ENCODE measurements around the gene FAM120C. TPM values are rescaled to one million over a fixed set of nuclear protein-coding genes. Genes with fewer than 3 reads are reported as not detected.

FAM120C gene
- total RNA-seq, 1 donor = 8.0 TPM

DNA sequence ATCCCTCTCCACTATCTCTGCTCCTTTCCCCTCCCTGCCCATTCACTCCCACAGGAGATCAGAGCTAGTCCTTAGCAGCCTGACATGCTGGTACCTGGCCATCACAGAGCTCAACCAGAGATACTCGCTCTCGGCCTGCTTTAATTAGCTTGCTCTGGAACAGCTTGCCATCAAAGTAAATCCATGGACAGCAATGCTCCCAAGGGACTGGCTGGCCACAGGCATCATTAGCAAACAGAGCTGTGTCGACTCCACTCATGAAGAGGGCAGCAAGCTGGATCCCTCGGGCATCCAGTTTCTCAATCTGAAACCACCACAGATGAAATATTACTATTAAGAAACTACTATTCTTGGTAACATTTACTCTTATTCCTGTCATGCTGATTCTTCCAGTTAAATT, 95.4 kb downstream of the FAM120C start:
- Histone ChIP-seq H3K79me2 (ENCODE audit: insufficient read depth, low read length) (no peaks in the 10 kb centered on the region), H3K4me1 (ENCODE audit: insufficient read depth, low read length) (no peaks in the 10 kb centered on the region), H3K9me3 (ENCODE audit: low read depth, low read length) (no peaks in the 10 kb centered on the region), H4K20me1 (ENCODE audit: insufficient read depth, low read length) (no peaks in the 10 kb centered on the region), H3K27me3 (ENCODE audit: insufficient read depth, low read length) (no peaks in the 10 kb centered on the region), H2AFZ (ENCODE audit: low read length) (no peak overlapping the region), H3K27ac (ENCODE audit: low read depth, low read length) (no peak overlapping the region), H3K4me2 (ENCODE audit: insufficient read depth, low read length) (no peak overlapping the region), H3K36me3 (ENCODE audit: insufficient read depth, low read length) (no peaks in the 10 kb centered on the region), H3K4me3 (ENCODE audit: insufficient read depth, low read length) (no peak overlapping the region)
- DNase-seq (ENCODE audit: insufficient read length, low spot score, missing footprints) = no peak
- TF ChIP-seq CTCF (IDR thresholded peaks at IDR 0.05; ENCODE audit: extremely low read depth, low read depth, low read length) = no peak

GRCh38 chrX:54085666-54086065, 97.4 kb downstream of the FAM120C start:
- DNase-seq (ENCODE audit: insufficient read length, low spot score, missing footprints) = no peak
- Histone ChIP-seq H3K4me2 (ENCODE audit: insufficient read depth, low read length) (no peak overlapping the region), H3K4me1 (ENCODE audit: insufficient read depth, low read length) (no peaks in the 10 kb centered on the region), H3K79me2 (ENCODE audit: insufficient read depth, low read length) (no peaks in the 10 kb centered on the region), H3K27ac (ENCODE audit: low read depth, low read length) (no peak overlapping the region), H3K36me3 (ENCODE audit: insufficient read depth, low read length) (no peaks in the 10 kb centered on the region), H4K20me1 (ENCODE audit: insufficient read depth, low read length) (no peaks in the 10 kb centered on the region), H3K9me3 (ENCODE audit: low read depth, low read length) (no peaks in the 10 kb centered on the region), H3K27me3 (ENCODE audit: insufficient read depth, low read length) (no peaks in the 10 kb centered on the region), H3K4me3 (ENCODE audit: insufficient read depth, low read length) (no peak overlapping the region), H2AFZ (ENCODE audit: low read length) (no peak overlapping the region)
- TF ChIP-seq CTCF (IDR thresholded peaks at IDR 0.05; ENCODE audit: extremely low read depth, low read depth, low read length) = no peak

DNA sequence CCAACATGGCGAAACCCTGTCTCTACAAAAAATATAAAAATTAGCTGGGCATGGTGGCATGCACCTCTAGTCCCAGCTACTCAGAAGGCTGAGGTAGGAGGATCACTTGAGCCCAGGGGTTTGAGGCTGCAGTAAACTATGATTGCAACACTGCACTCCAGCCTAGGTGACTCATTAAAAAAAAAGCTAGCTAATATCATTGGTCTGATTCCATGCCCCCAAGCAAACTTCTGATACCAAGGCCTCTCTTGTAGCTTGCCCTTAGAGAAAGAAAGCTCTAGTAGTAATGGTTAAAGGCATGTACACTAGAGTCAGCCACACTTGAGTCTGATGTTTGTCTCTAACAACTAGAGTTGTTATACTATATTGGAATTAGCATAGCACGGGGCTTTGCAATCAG, 106.2 kb downstream of the FAM120C start:
- Histone ChIP-seq H3K27me3 (ENCODE audit: insufficient read depth, low read length) (no peaks in the 10 kb centered on the region), H3K27ac (ENCODE audit: low read depth, low read length) (no peak overlapping the region), H2AFZ (ENCODE audit: low read length) (no peak overlapping the region), H3K4me1 (ENCODE audit: insufficient read depth, low read length) (no peaks in the 10 kb centered on the region), H3K4me2 (ENCODE audit: insufficient read depth, low read length) (no peak overlapping the region), H4K20me1 (ENCODE audit: insufficient read depth, low read length) (no peaks in the 10 kb centered on the region), H3K9me3 (ENCODE audit: low read depth, low read length) (no peaks in the 10 kb centered on the region), H3K79me2 (ENCODE audit: insufficient read depth, low read length) (no peaks in the 10 kb centered on the region), H3K4me3 (ENCODE audit: insufficient read depth, low read length) (no peak overlapping the region), H3K36me3 (ENCODE audit: insufficient read depth, low read length) (no peaks in the 10 kb centered on the region)
- TF ChIP-seq CTCF (IDR thresholded peaks at IDR 0.05; ENCODE audit: extremely low read depth, low read depth, low read length) = no peak
- DNase-seq (ENCODE audit: insufficient read length, low spot score, missing footprints) = no peak

DNA sequence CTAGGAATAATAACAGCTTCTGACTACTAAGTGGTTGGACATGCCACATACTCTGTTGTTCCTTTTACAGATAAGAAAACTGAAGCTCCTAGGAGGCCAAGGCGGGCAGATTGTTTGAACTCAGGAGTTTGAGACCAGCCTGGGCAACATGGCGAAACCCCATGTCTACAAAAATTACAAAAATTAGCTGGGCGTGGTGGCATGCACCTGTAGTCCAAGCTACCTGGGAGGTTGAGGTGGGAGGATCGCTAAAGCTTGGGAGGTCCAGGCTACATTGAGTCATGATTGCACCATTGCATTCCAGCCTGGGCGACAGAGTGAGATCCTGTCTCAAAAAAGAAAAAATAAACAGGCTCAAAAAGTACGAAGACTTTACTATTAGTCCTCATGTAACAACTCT, 108.2 kb downstream of the FAM120C start:
- Histone ChIP-seq H2AFZ (ENCODE audit: low read length) (no peak overlapping the region), H3K4me1 (ENCODE audit: insufficient read depth, low read length) (no peaks in the 10 kb centered on the region), H3K27me3 (ENCODE audit: insufficient read depth, low read length) (no peaks in the 10 kb centered on the region), H4K20me1 (ENCODE audit: insufficient read depth, low read length) (no peaks in the 10 kb centered on the region), H3K27ac (ENCODE audit: low read depth, low read length) (no peak overlapping the region), H3K36me3 (ENCODE audit: insufficient read depth, low read length) (no peaks in the 10 kb centered on the region), H3K4me3 (ENCODE audit: insufficient read depth, low read length) (no peak overlapping the region), H3K79me2 (ENCODE audit: insufficient read depth, low read length) (no peaks in the 10 kb centered on the region), H3K9me3 (ENCODE audit: low read depth, low read length) (no peaks in the 10 kb centered on the region), H3K4me2 (ENCODE audit: insufficient read depth, low read length) (no peak overlapping the region)
- no peak for TF ChIP-seq CTCF (IDR thresholded peaks at IDR 0.05; ENCODE audit: extremely low read depth, low read depth, low read length)
- no peak for DNase-seq (ENCODE audit: insufficient read length, low spot score, missing footprints)
